Measurements from ENCODE around the gene PRSS58. TPM values are rescaled to one million over a fixed set of nuclear protein-coding genes. Genes with fewer than 3 reads are reported as not detected.

The PRSS58 gene
- total RNA-seq, 2 experiments from 2014 or later = not detected

DNA sequence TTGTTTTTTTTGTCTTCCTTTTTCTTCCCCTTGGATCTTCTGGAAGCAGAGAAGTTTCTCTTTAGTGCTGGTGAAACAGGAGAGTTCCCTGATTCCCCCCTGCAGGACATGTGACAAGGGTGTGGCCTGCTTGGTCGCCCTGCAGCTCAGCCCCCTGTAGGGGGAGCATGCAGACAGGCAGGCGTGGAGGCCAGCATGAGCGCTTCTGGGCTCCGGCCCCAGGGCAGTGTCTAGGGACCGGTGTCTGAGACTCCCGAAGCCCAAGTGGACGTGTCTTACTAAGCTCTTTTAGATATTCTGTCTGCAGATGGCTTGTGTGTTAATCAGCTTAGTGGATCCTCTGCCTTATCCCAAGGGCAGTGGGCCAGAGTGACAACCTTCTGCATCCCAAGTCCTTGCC, 26.1 kb downstream of the PRSS58 start:
- POLR2A ChIA-PET = no interaction called here
- CTCF ChIA-PET = interaction anchor here (0.6 kb wide), 1 partner anchor 942 kb away, joined by 3 read pairs; no protein-coding TSS in a partner anchor

DNA sequence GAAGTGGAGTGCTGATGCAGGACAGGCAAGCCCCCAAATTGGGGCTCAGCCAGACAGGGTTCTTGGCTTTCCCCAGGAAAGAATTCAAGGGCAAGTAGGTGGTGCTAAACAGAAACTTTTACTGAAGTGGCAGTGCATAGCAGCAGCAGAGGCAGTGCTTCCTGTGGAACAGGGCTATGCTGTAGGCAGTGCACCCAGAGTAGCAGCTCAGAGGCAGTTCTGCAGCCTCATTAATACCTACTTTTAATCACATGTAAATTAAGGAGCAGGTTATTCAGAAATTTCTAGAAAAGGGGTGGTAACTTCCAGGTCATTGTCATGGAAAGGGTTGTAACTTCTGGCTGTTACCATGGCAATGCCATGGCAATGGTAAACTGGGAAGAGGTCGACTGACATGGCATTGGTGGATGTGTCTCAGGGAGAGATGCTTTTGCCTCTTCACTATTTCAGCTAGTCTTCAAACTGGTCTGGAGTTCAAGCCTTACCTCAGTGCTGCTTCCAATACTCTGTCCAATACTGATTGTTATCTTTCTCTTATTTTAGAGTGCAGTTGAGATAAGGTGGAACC, 29.2 kb downstream of the PRSS58 start:
- ChIA-PET POLR2A (no interaction called here), CTCF (no interaction called here)

Other genes starting within 250 kb of the PRSS58 start
- not detected for gene MGAM2, start 146.3 kb downstream of the PRSS58 start, total RNA-seq